Endodermal cell (in vitro differentiated cells): ENCODE results near the gene HPSE2. TPM values are rescaled to one million over a fixed set of nuclear protein-coding genes. Genes with fewer than 3 reads are reported as not detected.

Experiments used
- DNase-seq: peaks from one replicate; pipeline ENCODE4 v3.0.0-alpha.2; 2017
- H3K27ac ChIP-seq: 2 replicates; pipeline ENCODE4 v1.5.1; 2013; ENCODE audit warnings: mild to moderate bottlenecking, low read depth, low read length, moderate library complexity
- H3K27me3 ChIP-seq: 2 replicates; pipeline ENCODE4 v1.6.1; 2013; ENCODE audit warnings: mild to moderate bottlenecking, low read length, moderate library complexity; ENCODE audit not compliant: insufficient read depth, control insufficient read depth, poor library complexity, severe bottlenecking
- H3K36me3 ChIP-seq: 2 replicates; pipeline ENCODE4 v1.7.0; 2013; ENCODE audit warnings: mild to moderate bottlenecking, low read length, moderate library complexity; ENCODE audit not compliant: control insufficient read depth, insufficient read depth
- H3K4me1 ChIP-seq: one replicate; pipeline ENCODE4 v1.7.0; 2013; ENCODE audit warnings: low read length; ENCODE audit not compliant: control insufficient read depth, insufficient read depth
- H3K4me3 ChIP-seq: 2 replicates; pipeline ENCODE4 v1.5.1; 2013; ENCODE audit warnings: mild to moderate bottlenecking, low read length, moderate library complexity
- H3K9ac ChIP-seq: 2 replicates; pipeline ENCODE4 v1.6.1; 2013; ENCODE audit warnings: mild to moderate bottlenecking, low read length, moderate library complexity; ENCODE audit not compliant: poor library complexity, severe bottlenecking; ENCODE audit errors: extremely low read depth
- H3K9me3 ChIP-seq: 2 replicates; pipeline ENCODE4 v1.6.1; 2013; ENCODE audit warnings: mild to moderate bottlenecking, low read length, moderate library complexity; ENCODE audit not compliant: control insufficient read depth
- H3K27ac Mint-ChIP-seq: 2 replicates; pipeline ENCODE4 v1.8.0; 2020; ENCODE audit warnings: mixed read lengths
- H3K27me3 Mint-ChIP-seq: 2 replicates; pipeline ENCODE4 v1.8.0; 2021; ENCODE audit warnings: mild to moderate bottlenecking, mixed read lengths; ENCODE audit not compliant: insufficient read depth
- H3K36me3 Mint-ChIP-seq: 2 replicates; pipeline ENCODE4 v1.8.0; 2020; ENCODE audit warnings: low read depth, mixed read lengths
- H3K4me1 Mint-ChIP-seq: 2 replicates; pipeline ENCODE4 v1.8.0; 2020; ENCODE audit warnings: mixed read lengths
- H3K4me3 Mint-ChIP-seq: 2 replicates; pipeline ENCODE4 v1.8.0; 2020; ENCODE audit warnings: mild to moderate bottlenecking, moderate library complexity, mixed read lengths
- H3K9me3 Mint-ChIP-seq: 2 replicates; pipeline ENCODE4 v1.8.0; 2020; ENCODE audit warnings: mild to moderate bottlenecking, mixed read lengths
- CTCF ChIP-seq: fragments of 200-600 bp; sonication (generic); conservative IDR thresholded peaks from 2 replicates; pipeline ENCODE4 v1.5.0; 2021; ENCODE audit warnings: antibody characterized with exemption, mild to moderate bottlenecking
- WGBS, 2 experiments: methylation state at CpG; one replicate each; pipeline versions ENCODE4 v1.1.5 to v1.1.7; 2013; ENCODE audit warnings: missing lambda C conversion rate in 2 of 2, mixed read lengths in 1 of 2; ENCODE audit not compliant: insufficient coverage in 1 of 2, insufficient read length in 1 of 2; 5-methylcytosine and 5-hydroxymethylcytosine counted together
- total RNA-seq, 2 donors: library from RNA; stranded (reverse); fragmentation: NEBNext Ultra II Directional in 1 of 2; extraction: Animal tissue kit (Norgen Biotek cat#: 25700) in 1 of 2; gene quantifications; 2 replicates in 1 of 2; 3 replicates in 1 of 2; pipeline ENCODE4 v1.2.1, GENCODE V29; 2021

Gene HPSE2
- total RNA-seq, 2 donors from 2014 or later = 0.07 to 0.11 TPM

DNA sequence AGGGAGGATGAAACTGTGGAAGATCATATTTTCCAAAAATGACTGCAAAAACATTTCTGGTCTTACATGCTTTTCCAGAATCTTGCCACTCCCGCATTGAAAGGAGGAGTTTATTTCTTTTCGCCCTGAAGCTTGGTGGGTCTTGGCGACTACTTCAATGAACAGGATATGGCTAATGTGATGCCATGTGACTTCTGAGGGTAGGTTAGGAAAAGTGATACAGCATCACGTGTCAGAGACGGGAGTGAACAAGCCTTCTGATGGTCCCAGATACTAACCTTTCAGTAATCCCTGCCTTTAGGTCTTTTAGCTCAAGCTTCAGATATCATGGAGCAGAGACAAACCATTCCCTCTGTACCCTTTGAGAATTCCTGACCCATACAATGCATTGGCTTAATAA, 596.7 kb downstream of the HPSE2 start:
- no peaks in the 10 kb centered on the region for H3K36me3 Mint-ChIP-seq
- no peak overlapping the region for H3K4me3 Mint-ChIP-seq
- no peak overlapping the region for H3K27ac Mint-ChIP-seq
- H3K27ac ChIP-seq = no peak overlapping the region
- no peaks in the 10 kb centered on the region for H3K36me3 ChIP-seq
- H3K27me3 Mint-ChIP-seq = no peaks in the 10 kb centered on the region
- WGBS, 2 experiments = 69 to 84% methylated on average over 2 to 5 of the region's 5 CpGs
- TF ChIP-seq CTCF = no peak
- no peak overlapping the region for H3K9ac ChIP-seq
- H3K4me3 ChIP-seq = no peak overlapping the region
- H3K27me3 ChIP-seq = no peaks in the 10 kb centered on the region
- DNase-seq = no peak
- peaks cover 2% of the 10 kb centered on the region for H3K4me1 Mint-ChIP-seq
- no peaks in the 10 kb centered on the region for H3K9me3 ChIP-seq
- H3K9me3 Mint-ChIP-seq = no peaks in the 10 kb centered on the region
- no peaks in the 10 kb centered on the region for H3K4me1 ChIP-seq

GRCh38 chr10:98636921-98637329, 598.7 kb downstream of the HPSE2 start:
- Histone ChIP-seq H3K4me3 (no peak overlapping the region), H3K9me3 (no peaks in the 10 kb centered on the region), H3K4me1 (no peaks in the 10 kb centered on the region), H3K9ac (no peak overlapping the region), H3K36me3 (no peaks in the 10 kb centered on the region), H3K27me3 (no peaks in the 10 kb centered on the region), H3K27ac (no peak overlapping the region)
- no peak overlapping the region for H3K27ac Mint-ChIP-seq
- TF ChIP-seq CTCF = no peak
- H3K36me3 Mint-ChIP-seq = no peaks in the 10 kb centered on the region
- no peak for DNase-seq
- no peaks in the 10 kb centered on the region for H3K27me3 Mint-ChIP-seq
- no peaks in the 10 kb centered on the region for H3K9me3 Mint-ChIP-seq
- peaks cover 7% of the 10 kb centered on the region for H3K4me1 Mint-ChIP-seq
- H3K4me3 Mint-ChIP-seq = no peak overlapping the region

DNA sequence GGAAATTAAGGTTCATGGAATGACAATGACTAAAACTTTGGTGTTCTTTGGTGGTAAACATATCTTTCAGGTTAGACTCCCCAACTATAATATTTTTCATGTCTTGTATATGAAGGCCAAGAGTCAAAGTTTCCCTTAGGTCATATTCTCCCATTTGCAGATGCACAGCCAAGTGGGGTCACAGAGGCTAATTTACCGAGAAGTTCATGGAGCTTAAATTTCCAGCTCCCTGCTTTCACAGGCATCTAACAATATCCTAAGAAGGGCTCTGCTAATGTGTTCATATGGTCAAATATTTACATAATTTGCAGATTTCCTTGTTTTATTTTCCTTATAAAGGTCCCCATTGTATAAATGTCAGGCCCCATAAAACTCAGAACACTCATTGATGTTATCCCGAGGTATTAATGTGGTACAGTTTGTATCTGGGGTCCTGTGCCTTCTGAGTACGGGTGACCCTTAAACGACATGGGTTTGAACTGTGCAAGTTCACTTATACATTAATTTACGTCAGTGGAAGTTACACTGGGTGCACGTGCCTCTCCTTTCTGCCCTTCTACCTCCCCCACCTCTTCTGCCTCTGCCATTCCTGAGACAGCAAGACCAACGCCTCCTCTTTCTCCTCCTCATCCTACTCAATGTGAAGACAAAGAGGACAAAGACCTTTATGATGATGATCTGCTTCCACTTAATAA, 603.0 kb downstream of the HPSE2 start:
- TF ChIP-seq CTCF = no peak
- no peak overlapping the region for H3K27ac Mint-ChIP-seq
- H3K4me3 Mint-ChIP-seq = no peak overlapping the region
- H3K4me1 Mint-ChIP-seq = peaks cover 9% of the 10 kb centered on the region
- Histone ChIP-seq H3K4me1 (no peaks in the 10 kb centered on the region), H3K27ac (no peak overlapping the region), H3K27me3 (no peaks in the 10 kb centered on the region), H3K9me3 (no peaks in the 10 kb centered on the region), H3K36me3 (no peaks in the 10 kb centered on the region), H3K9ac (no peak overlapping the region), H3K4me3 (no peak overlapping the region)
- H3K36me3 Mint-ChIP-seq = no peaks in the 10 kb centered on the region
- 86% methylated on average over 5 to 7 of the region's 7 CpGs for WGBS, 2 experiments
- no peaks in the 10 kb centered on the region for H3K27me3 Mint-ChIP-seq
- no peak for DNase-seq
- no peaks in the 10 kb centered on the region for H3K9me3 Mint-ChIP-seq
